ENCODE results near the gene ZBTB17.
"Not testable (repeated sequence)": the region's sequence is repeated elsewhere in the genome, so short reads cannot be mapped to it uniquely, and the experiment has no call there.

ZBTB17 gene

DNA sequence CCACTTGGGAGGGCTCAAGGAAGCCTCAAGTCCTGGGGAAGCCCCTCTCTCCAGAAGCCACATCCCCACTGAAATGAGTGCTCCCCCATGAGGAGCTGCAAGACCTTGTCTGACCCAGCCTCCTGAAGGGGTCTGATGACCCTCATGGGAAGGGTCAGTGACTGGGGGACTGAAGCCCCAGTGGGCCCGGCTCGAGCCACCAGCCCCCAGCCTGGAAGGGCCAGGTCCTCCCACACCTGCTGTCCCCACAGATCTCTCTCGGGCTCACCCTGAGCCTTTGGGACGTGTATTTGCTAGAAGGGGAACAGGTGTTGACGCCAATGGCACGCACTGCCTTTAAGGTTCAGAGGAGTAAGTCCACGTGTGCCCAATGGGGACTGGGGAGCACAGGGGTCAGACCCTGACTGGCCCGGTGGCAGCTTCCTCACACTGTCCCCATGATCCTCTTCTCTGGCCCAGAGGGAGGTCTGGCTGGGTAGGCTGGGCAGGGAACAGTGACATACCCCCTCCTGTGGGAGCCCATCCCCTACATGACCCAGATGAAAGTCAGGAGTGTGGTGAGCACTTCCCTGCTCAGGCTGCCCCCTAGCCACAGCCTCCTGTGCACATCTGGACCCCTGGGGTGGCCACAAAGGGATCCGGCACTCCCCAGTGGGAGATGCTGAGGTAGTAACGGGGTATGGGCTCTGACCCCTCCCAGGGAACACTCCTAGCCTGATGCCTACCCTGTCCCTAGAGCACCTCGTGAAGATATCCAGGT lies 15.7 kb upstream of the ZBTB17 start:
- H3K4me3 ChIP-seq (ENCODE audit: low read depth, low read length) = no peak overlapping the region

DNA sequence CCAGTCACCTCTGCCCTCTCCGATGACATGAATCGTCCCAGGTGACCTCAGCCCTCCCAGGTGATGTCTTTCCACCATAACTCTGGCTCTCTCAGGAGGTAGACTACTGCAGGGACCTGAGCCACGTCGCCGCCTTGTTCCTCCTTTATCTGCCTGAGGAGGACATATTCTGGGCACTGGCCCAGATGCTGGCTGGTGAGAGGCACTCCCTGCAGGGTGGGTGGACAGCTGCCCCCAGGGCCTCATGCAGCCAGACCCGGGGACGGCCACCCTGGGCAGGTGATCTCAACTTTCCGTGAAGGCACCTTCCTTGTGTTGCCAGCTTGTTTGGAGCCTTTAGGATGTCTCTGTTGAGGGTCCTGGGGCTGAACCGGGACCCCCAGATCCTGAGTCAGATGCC lies 13.9 kb upstream of the ZBTB17 start:
- H3K4me3 ChIP-seq (ENCODE audit: low read depth, low read length) = no peak overlapping the region

- no peak overlapping the region for H3K4me3 ChIP-seq (ENCODE audit: low read depth, low read length)
These were observed 13.2 kb upstream of the ZBTB17 start for GRCh38 chr1:15988856-15989736.

DNA sequence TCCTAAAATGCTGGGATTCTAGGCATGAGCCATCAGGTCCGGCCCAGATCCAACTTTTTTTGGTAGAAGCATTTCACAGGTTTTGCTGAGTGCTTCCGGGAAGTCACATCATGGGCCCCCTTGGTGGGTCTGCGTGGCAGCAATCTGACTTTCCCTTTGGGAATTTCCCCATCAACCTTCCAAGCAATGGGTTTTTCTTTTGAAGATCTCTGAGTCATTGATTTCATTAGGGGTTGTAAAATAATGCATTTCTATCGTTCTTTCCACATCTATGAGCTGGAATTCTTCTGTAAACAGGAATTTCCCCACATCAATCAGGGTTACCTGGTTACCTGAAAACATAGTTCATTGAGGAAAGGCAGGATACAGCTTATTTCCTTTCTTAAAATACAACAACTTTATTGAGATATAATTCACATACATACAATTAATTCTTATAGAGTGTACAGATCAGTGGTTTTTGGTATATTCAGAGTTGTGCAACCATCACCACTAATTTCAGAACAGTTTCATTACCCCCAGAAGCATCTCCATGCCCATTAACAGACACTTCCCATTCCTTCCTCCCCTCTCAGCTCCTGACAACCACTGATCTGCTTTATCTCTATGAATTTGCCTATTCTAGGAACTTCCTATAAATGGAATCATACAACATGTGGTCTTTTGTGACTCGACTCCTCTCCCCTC lies 9.9 kb upstream of the ZBTB17 start:
- H3K4me3 ChIP-seq (ENCODE audit: low read depth, low read length) = no peak overlapping the region

DNA sequence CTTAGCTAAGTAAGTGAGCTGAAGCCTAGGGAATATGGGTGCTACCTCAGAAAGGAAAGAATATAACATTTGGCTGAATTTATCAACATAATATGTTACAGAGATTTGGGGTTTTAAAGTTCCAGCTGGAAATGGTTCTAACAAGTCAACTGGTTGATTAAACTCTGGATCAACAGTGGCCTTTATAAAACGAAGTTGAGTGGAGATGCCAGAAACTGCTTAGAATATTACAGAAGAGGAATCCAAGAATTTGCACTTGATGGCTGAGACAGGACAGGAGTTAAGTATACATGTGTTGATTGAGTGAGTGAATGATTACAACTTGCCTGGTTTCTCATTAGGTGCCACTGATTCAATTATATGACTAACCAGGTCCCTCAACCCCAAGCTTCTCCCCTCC lies 7.4 kb upstream of the ZBTB17 start:
- no peak overlapping the region for H3K4me3 ChIP-seq (ENCODE audit: low read depth, low read length)

DNA sequence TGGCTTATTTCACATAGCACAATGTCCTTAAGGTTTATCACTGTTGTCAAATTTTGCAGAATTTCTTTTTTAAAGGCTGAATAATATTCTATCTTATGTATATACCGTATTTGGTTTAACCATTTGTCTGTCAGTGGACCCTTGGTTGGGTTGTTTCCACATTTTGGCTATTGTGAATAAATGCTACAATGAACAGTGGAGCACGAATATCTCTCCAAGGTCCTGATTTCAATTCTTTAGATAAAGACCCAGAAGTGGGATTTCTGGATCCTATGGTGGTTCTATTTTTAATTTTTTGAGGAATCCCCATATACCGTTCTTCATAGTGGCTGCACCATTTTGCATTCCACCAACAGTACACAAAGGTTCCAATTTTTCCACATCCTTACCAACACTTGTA lies 5.8 kb upstream of the ZBTB17 start:
- H3K4me3 ChIP-seq (ENCODE audit: low read depth, low read length) = no peak overlapping the region

DNA sequence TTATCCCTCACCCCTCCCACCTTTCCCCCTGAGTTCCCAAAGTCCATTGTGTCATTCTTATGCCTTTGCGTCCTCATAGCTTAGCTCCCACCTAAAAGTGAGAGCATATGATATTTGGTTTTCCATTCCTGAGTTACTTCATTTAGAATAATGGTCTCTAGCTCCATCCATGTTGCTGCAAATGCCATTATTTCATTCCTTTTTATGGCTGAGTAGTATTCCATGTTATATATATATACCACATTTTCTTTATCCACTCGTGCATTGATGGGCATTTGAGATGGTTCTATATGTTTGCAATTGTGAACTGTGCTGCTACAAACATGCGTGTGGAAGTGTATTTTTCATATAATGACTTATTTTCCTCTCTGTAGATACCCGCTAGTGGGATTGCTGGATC lies 2.0 kb upstream of the ZBTB17 start:
- H3K4me3 ChIP-seq (ENCODE audit: low read depth, low read length) = not testable (repeated sequence)

GRCh38 chr1:15975358-15975804 lies 520 bp downstream of the ZBTB17 start:
- H3K4me3 ChIP-seq (ENCODE audit: low read depth, low read length) = peak overlapping the region; percentile 49

DNA sequence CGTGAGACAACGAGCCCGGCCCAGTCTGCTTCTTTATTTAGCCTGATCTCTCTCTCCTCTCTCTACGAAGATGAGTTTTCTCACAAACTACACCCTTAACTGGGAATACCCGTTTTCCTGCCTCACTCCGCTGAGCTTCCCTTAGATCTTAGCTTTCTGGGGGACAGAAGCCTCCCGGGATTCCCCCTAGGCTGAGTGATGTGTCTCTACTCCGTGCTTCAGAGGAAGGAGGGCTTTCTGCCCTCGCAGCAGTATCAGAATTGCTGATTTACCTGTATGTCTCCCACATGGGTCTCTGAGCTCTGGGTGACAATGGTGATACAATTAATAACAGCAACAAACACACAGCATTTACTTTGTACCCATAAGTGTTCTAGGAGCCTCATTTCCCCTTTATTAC lies 1.0 kb downstream of the ZBTB17 start:
- H3K4me3 ChIP-seq (ENCODE audit: low read depth, low read length) = peak overlapping the region; percentile 49

DNA sequence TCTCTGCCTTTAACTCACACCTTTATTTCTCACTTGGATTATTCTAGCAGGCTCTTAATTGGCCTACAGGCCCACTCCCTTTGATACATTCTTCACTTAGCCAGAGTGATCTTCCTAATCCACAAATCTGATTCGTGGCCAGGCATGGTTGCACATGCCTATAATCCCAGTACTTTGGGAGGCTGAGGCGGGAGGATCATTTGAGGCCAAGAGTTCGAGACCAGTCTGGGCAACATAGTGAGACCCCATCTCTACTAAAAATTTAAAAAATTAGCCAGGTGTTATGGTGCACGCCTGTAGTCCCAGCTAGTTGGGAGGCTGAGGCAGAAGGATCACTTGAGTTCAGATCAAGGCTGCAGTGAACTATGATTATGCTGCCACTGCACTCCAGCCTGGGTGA lies 2.1 kb downstream of the ZBTB17 start:
- no peak overlapping the region for H3K4me3 ChIP-seq (ENCODE audit: low read depth, low read length)

DNA sequence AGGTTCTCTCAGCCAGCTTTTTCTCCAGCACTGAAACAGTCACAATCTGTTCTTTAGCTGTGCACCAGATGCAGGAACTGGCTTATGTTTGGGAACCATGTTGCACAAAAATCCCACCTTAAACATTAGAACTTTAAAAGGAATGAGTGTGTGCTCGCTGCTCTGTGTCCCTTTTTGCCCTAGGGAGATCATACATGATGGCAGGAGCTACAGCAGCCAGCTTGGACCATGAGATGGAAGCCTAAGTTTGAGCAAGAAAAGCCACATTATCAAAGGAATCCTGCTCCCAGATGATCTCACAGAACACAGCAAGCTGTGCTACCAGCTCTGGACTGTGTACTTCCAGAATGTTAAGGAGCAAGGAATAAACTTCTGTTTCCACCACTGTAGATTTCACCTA lies 3.5 kb downstream of the ZBTB17 start:
- no peak overlapping the region for H3K4me3 ChIP-seq (ENCODE audit: low read depth, low read length)

DNA sequence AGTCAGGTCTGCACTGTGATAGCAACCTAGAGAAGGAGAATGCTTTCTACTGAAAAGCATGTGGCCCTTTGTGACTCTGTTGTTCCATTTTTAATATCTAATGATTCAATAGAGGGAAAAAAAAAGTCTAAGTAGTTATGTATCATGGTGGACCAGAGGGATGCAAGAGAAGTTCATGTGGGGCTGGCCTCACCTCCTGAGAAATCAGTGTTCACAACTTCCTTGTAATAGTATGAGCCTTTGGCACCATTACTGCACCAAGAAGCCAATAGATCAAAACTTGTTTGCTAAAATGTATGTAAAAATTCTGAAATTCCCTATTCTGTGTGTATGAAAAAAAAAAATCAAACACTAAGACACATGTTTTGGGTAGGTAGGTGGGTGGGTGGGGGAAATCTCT lies 5.0 kb downstream of the ZBTB17 start:
- H3K4me3 ChIP-seq (ENCODE audit: low read depth, low read length) = no peak overlapping the region

GRCh38 chr1:15969321-15969880 lies 6.5 kb downstream of the ZBTB17 start:
- no peak overlapping the region for H3K4me3 ChIP-seq (ENCODE audit: low read depth, low read length)

DNA sequence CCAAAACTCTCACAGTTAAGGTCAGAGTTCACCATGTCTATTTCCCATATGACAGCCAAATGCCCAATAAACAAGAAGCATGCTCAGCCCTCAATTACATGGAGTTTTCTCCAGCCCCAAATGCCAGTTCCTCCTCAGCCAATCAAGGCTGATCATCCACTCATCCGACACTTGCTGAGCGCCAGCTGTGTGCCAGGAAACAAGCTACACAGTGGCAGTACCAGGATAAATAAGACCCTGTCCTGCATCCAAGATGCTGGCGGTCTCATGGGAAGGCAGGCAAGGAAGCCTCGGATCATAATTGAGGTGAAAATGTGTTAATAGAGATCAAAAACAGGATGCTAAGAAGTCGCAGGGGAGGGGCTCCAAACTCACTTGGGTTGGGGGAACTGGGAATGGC lies 7.7 kb downstream of the ZBTB17 start:
- H3K4me3 ChIP-seq (ENCODE audit: low read depth, low read length) = no peak overlapping the region

GRCh38 chr1:15966956-15967344 lies 9.0 kb downstream of the ZBTB17 start:
- no peak overlapping the region for H3K4me3 ChIP-seq (ENCODE audit: low read depth, low read length)

DNA sequence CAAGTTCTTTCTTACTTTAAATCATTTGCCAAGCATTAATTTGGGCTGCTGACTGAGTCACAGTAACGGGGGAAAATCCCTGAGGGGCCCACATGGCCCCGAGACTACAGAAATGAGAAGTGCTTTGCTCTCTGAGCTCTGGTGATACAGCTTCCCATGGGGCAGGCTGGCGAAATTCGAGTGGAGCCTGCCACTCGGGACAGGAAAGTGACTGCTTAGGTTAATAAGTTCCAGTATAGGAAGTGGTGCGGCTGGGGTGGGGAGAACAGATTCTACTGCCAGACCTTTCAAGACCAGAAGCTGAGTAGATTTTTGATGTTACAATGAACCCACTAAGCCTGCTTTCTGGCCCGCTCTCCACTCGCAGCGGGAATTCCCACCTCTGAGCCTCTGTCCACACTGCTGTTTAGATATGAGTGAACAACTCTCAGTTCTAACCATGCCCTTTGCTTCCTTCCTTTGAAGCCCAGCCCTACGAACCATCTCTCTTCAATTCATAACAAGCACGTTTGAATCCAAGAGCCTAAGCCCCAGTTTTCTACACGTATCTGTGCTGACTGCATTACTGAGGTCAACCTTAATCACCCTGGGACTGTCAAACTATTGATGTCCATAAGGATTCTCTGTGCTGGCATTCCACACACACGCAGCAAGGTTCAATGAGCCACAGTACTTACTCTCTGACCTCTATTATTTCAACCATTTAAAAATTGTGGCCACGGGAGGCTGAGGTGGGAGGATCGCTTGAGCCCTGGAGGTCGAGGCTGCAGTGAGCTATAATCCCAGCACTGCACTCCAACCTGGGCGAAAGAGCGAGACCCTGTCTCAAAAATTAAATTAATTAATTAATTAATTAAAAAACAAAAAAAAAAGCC lies 9.6 kb downstream of the ZBTB17 start:
- H3K4me3 ChIP-seq (ENCODE audit: low read depth, low read length) = no peak overlapping the region

DNA sequence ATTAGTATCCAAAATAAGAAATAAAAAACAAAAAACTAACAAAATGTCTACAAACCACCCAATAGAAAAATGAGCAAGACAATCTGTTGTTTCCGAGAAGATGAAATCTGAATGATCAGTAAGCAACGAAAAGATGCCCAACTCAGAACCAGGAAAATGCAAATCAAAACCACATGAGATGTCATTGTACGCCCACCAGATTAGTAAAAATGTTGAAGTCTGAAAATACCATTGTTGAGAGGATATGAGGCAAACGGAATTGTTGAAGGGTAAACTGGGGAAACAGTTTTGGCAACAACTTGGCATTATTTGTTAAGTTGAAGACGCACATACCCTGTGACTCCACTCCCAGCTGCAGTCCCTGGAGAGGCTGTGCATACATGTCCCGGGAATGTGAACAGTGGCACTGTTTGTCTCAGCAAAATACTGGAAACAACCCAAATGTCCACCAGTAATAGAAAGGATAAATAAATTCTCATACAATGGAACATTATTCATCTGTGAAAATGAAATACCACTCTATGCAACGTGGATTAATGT lies 10.6 kb downstream of the ZBTB17 start:
- no peak overlapping the region for H3K4me3 ChIP-seq (ENCODE audit: low read depth, low read length)

GRCh38 chr1:15963968-15964648 lies 11.8 kb downstream of the ZBTB17 start:
- no peak overlapping the region for H3K4me3 ChIP-seq (ENCODE audit: low read depth, low read length)

GRCh38 chr1:15963363-15963967 lies 12.4 kb downstream of the ZBTB17 start:
- H3K4me3 ChIP-seq (ENCODE audit: low read depth, low read length) = no peak overlapping the region
